DOHH2 (cell line): ENCODE results near the gene CDC37L1.
"Not testable (repeated sequence)": the region's sequence is repeated elsewhere in the genome, so short reads cannot be mapped to it uniquely, and the experiment has no call there.

ENCODE experiments used
- CTCF ChIP-seq: fragments of 200-600 bp; sonication (generic); IDR thresholded peaks from one replicate; pipeline ENCODE4 v1.5.1; 2014; ENCODE audit warnings: antibody characterized with exemption, mild to moderate bottlenecking, low read depth, low read length; ENCODE audit not compliant: poor library complexity, severe bottlenecking
- EZH2phosphoT487 ChIP-seq: fragments of 200-600 bp; sonication (generic); IDR thresholded peaks from 2 replicates; pipeline ENCODE4 v1.6.1; 2017; ENCODE audit warnings: borderline replicate concordance, mild to moderate bottlenecking, antibody characterized with exemption, low read length, moderate library complexity, mixed read lengths

GRCh38 chr9:4754530-4754929 lies 75.2 kb downstream of the CDC37L1 start:
- TF ChIP-seq CTCF, EZH2phosphoT487: not testable (repeated sequence)
